ENCODE measurements around the gene ARHGAP6.

GRCh38 chrX:11374570-11374969 is 291.1 kb downstream of the ARHGAP6 start:
- TF ChIP-seq CTCF (IDR thresholded peaks at IDR 0.05; ENCODE audit: low read length) (no peak), EZH2phosphoT487 (IDR thresholded peaks at IDR 0.05; ENCODE audit: low read length) (no peak)
